Immature natural killer cell (primary cell): ENCODE measurements around the gene PTPRG. TPM values are rescaled to one million over a fixed set of nuclear protein-coding genes. Genes with fewer than 3 reads are reported as not detected.

ENCODE experiments used
- DNase-seq, 3 donors: peaks; one replicate each; pipeline ENCODE4 v3.0.0; 2022; ENCODE audit warnings: mixed read lengths in 1 of 3
- H3K27ac Mint-ChIP-seq, 6 donors: one replicate each; pipeline ENCODE4 v1.8.0; 2020; ENCODE audit warnings: mixed read lengths in 6 of 6, mild to moderate bottlenecking in 5 of 6, inconsistent platforms in 4 of 6, moderate library complexity in 3 of 6
- H3K27me3 Mint-ChIP-seq, 3 donors: one replicate each; pipeline ENCODE4 v1.8.0; 2020 to 2021; ENCODE audit warnings: low read depth in 3 of 3, mild to moderate bottlenecking in 3 of 3, mixed read lengths in 3 of 3, moderate library complexity in 3 of 3, inconsistent platforms in 1 of 3
- H3K36me3 Mint-ChIP-seq, 3 donors: one replicate each; pipeline ENCODE4 v1.8.0; 2020; ENCODE audit warnings: mixed read lengths in 3 of 3, inconsistent platforms in 2 of 3, mild to moderate bottlenecking in 2 of 3
- H3K4me1 Mint-ChIP-seq, 2 donors: one replicate each; pipeline ENCODE4 v1.8.0; 2020; ENCODE audit warnings: inconsistent platforms in 2 of 2, mild to moderate bottlenecking in 2 of 2, mixed read lengths in 2 of 2, moderate library complexity in 1 of 2
- H3K4me3 Mint-ChIP-seq, 5 donors: one replicate each; pipeline ENCODE4 v1.8.0; 2020; ENCODE audit warnings: mild to moderate bottlenecking in 5 of 5, mixed read lengths in 5 of 5, inconsistent platforms in 3 of 5, moderate library complexity in 3 of 5
- H3K9me3 Mint-ChIP-seq, 6 donors: one replicate each; pipeline ENCODE4 v1.8.0; 2020; ENCODE audit warnings: mild to moderate bottlenecking in 6 of 6, mixed read lengths in 6 of 6, inconsistent platforms in 4 of 6, moderate library complexity in 3 of 6
- polyA plus RNA-seq, 3 donors: library from polyadenylated mRNA; unstranded; fragments of 300-500 nt; fragmentation: Illumina TruSeq; gene quantifications; one replicate each; pipeline ENCODE4 v1.2.3, GENCODE V29; 2021

The PTPRG gene
- polyA plus RNA-seq, 3 donors from 2014 or later = 0.13 TPM; not detected in 2

DNA sequence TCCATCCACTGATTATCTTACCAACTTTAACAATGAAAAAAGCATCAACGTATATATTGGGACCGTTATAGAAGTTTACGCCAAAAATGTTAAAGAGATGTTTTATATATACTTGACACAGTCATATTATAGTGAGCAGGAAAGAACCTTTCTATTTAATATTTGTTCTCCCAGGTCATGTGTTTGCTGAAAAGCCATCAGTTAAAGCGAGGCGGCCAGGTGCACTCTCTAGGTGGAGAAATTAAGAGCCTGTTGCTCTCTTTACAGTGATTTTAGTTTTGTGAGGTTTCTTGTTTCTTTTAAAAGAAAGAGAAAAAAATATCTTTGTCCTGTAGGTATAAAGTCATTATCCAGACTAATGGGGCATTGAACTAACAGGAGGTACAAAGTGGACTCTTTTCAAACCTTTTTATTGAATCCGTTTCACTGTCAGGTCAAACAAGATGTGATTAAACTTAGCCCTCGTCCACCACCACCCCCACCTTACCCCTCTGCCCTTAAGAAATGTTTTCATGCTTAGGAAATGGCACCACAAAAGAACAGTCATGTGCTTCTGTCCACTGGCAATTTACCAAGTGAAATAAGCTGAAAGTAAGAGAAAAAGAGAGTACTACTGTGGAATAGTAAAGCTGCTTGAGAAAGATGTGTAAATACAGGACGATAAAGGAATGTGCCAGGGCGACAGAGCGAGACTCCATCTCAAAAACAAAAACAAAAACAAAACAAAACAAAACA lies 279.9 kb downstream of the PTPRG start:
- Mint-ChIP-seq H3K9me3 (peaks cover 0 to 3% (median 0%) of the 10 kb centered on the region in 6 donors), H3K36me3 (no peaks in the 10 kb centered on the region), H3K4me1 (no peaks in the 10 kb centered on the region), H3K27ac (no peak overlapping the region), H3K4me3 (no peak overlapping the region), H3K27me3 (peaks cover 0 to 5% (median 2%) of the 10 kb centered on the region in 3 donors)
- no peak for DNase-seq

GRCh38 chr3:61841988-61842387 lies 280.6 kb downstream of the PTPRG start:
- Mint-ChIP-seq H3K4me3 (no peak overlapping the region), H3K36me3 (no peaks in the 10 kb centered on the region), H3K4me1 (no peaks in the 10 kb centered on the region), H3K27me3 (peaks cover 0 to 5% (median 2%) of the 10 kb centered on the region in 3 donors), H3K27ac (no peak overlapping the region), H3K9me3 (peaks cover 0 to 3% (median 0%) of the 10 kb centered on the region in 6 donors)
- no peak for DNase-seq

- H3K27me3 Mint-ChIP-seq = peaks cover 1 to 5% (median 2%) of the 10 kb centered on the region in 3 donors
- no peak overlapping the region for H3K4me3 Mint-ChIP-seq
- H3K9me3 Mint-ChIP-seq = peaks cover 0 to 3% (median 0%) of the 10 kb centered on the region in 6 donors
- no peaks in the 10 kb centered on the region for H3K36me3 Mint-ChIP-seq
- no peak overlapping the region for H3K27ac Mint-ChIP-seq
- DNase-seq = no peak
- peaks cover 18 to 23% of the 10 kb centered on the region in 2 donors for H3K4me1 Mint-ChIP-seq
Observed at GRCh38 chr3:61844346-61844745, 283.0 kb downstream of the PTPRG start.

- peaks cover 18 to 25% of the 10 kb centered on the region in 2 donors for H3K4me1 Mint-ChIP-seq
- peaks cover 0 to 1% (median 0%) of the 10 kb centered on the region in 6 donors for H3K9me3 Mint-ChIP-seq
- no peak overlapping the region for H3K27ac Mint-ChIP-seq
- H3K4me3 Mint-ChIP-seq = no peak overlapping the region
- no peak for DNase-seq
- peaks cover under 1 to 2% (median 1%) of the 10 kb centered on the region in 3 donors for H3K27me3 Mint-ChIP-seq
- no peaks in the 10 kb centered on the region for H3K36me3 Mint-ChIP-seq
Observed at GRCh38 chr3:61846488-61846887, 285.1 kb downstream of the PTPRG start.

DNA sequence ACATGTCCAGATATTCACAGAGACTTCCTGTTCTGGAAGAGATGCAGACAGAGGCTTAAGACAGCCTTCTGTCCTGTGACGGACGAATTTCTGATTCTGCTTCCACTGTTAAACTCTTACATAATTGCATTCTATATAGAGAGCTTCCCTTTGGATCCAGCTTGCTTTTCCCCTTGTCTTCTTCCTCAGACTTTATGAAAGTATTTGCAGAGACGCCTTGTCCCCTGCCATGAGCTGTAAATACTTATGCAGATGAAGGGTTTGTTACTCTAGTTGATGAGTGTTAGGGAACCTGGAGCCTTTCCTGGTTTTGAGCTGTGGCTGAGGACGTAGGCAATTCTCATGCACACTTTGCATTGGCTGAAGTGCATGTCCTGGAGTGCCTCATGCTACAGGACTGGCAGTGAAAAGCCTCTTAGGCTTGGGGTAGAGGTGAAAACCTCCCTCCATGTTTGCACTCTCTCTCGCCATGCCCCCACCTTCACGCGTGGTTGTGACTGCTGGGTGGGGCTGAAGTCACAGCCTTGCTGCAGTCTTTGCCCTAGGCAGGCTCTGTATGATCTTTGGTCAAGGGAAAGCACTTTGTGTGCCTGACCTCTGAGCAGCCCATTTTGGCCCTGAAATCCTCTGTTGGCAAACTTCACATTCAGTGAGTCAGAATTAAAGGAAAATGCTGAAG lies 286.6 kb downstream of the PTPRG start:
- Mint-ChIP-seq H3K27ac (no peak overlapping the region), H3K36me3 (no peaks in the 10 kb centered on the region), H3K9me3 (peaks cover 0 to 1% (median 0%) of the 10 kb centered on the region in 6 donors), H3K4me1 (peaks cover 18 to 25% of the 10 kb centered on the region in 2 donors), H3K4me3 (peak overlapping the region in 1 of 5 donors; percentile 62), H3K27me3 (peaks cover 0 to 4% (median 1%) of the 10 kb centered on the region in 3 donors)
- peak in 1 of 3 donors; percentile 11 for DNase-seq

GRCh38 chr3:61848885-61849284 lies 287.5 kb downstream of the PTPRG start:
- Mint-ChIP-seq H3K4me1 (peaks cover 21 to 32% of the 10 kb centered on the region in 2 donors), H3K9me3 (peaks cover 0 to 1% (median 0%) of the 10 kb centered on the region in 6 donors), H3K27ac (no peak overlapping the region), H3K27me3 (peaks cover 0 to 5% (median 1%) of the 10 kb centered on the region in 3 donors), H3K36me3 (no peaks in the 10 kb centered on the region), H3K4me3 (no peak overlapping the region)
- no peak for DNase-seq

- Mint-ChIP-seq H3K27me3 (peaks cover 0 to 8% (median 2%) of the 10 kb centered on the region in 3 donors), H3K36me3 (no peaks in the 10 kb centered on the region), H3K4me3 (no peak overlapping the region), H3K9me3 (peaks cover 0 to 3% (median under 1%) of the 10 kb centered on the region in 6 donors), H3K27ac (peak overlapping the region in 1 of 6 donors; percentile 14), H3K4me1 (peaks cover 5 to 21% of the 10 kb centered on the region in 2 donors)
- DNase-seq = no peak
Observed at GRCh38 chr3:61853912-61854311, 292.5 kb downstream of the PTPRG start.

DNA sequence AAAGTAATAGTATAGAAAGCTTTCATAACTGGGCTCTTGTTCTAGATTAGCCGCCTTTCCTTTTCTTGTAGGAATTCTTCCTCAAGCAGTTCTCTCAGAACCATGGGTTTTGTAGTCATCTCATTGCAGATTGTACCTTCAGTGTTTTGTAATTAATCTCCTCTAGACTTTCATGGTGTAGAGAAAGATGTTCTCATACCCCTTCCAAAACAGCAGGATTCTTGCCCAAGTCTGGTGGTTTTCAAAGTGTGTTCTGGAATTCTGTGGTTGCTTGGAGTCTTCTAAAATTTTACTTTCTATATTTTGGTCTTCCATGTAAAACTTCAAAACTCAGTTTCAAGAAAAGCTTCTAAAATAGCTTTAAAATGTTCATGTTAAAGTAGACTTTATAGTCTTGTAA lies 293.8 kb downstream of the PTPRG start:
- no peaks in the 10 kb centered on the region for H3K36me3 Mint-ChIP-seq
- H3K27ac Mint-ChIP-seq = no peak overlapping the region
- H3K4me3 Mint-ChIP-seq = no peak overlapping the region
- H3K4me1 Mint-ChIP-seq = peaks cover 3 to 14% of the 10 kb centered on the region in 2 donors
- H3K9me3 Mint-ChIP-seq = peaks cover 0 to 3% (median under 1%) of the 10 kb centered on the region in 6 donors
- DNase-seq = no peak
- peaks cover 0 to 10% (median 2%) of the 10 kb centered on the region in 3 donors for H3K27me3 Mint-ChIP-seq

DNA sequence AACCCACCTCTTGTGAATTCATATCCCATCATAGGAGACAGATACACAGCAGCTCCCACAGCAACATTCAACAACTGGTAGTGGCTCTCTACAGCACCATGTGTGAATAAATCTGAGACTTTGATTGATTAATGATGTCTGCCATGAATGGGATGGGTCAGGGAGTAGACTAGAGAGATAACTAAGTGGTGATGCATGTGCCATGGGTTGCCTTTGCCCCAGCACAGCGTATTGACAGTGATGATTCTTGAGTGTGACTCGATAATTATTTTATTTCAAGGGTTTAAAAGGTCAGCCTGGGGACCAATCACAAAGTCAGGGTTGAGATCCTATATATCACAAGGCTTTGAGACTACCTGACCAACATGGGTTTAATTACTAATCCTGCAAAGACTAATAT lies 295.9 kb downstream of the PTPRG start:
- Mint-ChIP-seq H3K27me3 (peaks cover 0 to 10% (median 2%) of the 10 kb centered on the region in 3 donors), H3K4me1 (peaks cover 3 to 14% of the 10 kb centered on the region in 2 donors), H3K9me3 (peaks cover 0 to 3% (median 0%) of the 10 kb centered on the region in 6 donors), H3K4me3 (no peak overlapping the region), H3K27ac (no peak overlapping the region), H3K36me3 (no peaks in the 10 kb centered on the region)
- no peak for DNase-seq

GRCh38 chr3:61858054-61858453 lies 296.7 kb downstream of the PTPRG start:
- DNase-seq = no peak
- Mint-ChIP-seq H3K36me3 (no peaks in the 10 kb centered on the region), H3K27ac (no peak overlapping the region), H3K9me3 (peaks cover 0 to 3% (median 0%) of the 10 kb centered on the region in 6 donors), H3K4me3 (no peak overlapping the region), H3K4me1 (peaks cover 3 to 14% of the 10 kb centered on the region in 2 donors), H3K27me3 (peaks cover 0 to 10% (median 0%) of the 10 kb centered on the region in 3 donors)

DNA sequence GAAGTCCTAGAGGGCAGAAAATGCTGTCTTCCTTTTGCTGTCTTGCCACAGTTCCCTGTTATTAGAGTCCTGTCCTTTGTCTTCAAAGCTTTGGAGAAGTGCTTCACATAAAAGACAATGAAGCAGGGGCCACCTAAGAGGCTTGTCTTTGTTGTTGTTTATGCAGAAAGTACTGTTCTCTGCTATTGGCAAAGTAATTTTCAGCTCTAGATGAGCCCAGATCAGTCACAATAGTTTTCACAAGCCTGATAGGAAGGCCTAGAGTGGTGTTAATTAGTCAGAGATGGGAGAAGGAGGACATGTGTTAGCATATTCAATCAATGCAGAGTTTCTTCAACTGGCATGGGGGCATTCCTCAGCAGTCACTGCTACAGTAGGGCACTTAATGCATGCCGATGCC lies 300.0 kb downstream of the PTPRG start:
- no peak overlapping the region for H3K27ac Mint-ChIP-seq
- peaks cover 0 to 9% (median 0%) of the 10 kb centered on the region in 3 donors for H3K27me3 Mint-ChIP-seq
- DNase-seq = no peak
- H3K4me3 Mint-ChIP-seq = no peak overlapping the region
- no peaks in the 10 kb centered on the region for H3K4me1 Mint-ChIP-seq
- no peaks in the 10 kb centered on the region for H3K36me3 Mint-ChIP-seq
- peaks cover 0 to 1% (median 0%) of the 10 kb centered on the region in 6 donors for H3K9me3 Mint-ChIP-seq

DNA sequence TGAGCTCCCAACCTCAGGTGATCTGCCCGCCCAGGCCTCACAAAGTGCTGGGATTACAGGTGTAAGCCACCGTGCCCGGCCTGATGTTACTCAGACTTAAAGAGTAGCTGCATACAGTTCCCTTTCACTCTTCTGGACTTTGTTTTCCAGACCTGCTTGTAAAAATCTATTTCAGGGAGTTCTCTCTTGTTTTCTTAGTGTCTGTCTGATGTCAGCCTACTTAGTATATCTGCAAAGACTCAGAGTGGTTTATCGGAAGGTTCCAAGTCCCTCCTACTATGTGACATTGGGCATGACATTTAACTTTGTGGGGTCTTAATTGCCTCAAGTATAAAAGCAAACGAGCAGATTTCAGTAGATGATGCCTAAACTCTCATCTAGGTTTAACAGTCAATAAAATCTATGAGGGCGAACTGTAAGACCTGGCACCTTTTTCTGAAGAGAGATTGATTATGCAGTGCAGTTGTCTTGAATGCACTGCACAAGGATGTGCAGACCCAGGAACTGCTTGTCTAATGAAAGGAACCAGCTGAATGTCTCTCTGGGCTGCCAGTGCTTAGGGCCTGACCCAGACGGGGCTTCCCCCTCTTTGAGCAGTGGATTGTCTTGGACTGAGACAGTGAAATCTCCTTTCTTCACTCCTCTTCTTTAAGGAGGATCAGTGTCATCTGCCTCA lies 301.4 kb downstream of the PTPRG start:
- no peak for DNase-seq
- Mint-ChIP-seq H3K4me3 (no peak overlapping the region), H3K9me3 (no peaks in the 10 kb centered on the region), H3K27ac (no peak overlapping the region), H3K36me3 (no peaks in the 10 kb centered on the region), H3K27me3 (peaks cover 0 to 3% (median 0%) of the 10 kb centered on the region in 3 donors), H3K4me1 (no peaks in the 10 kb centered on the region)

GRCh38 chr3:61863579-61863978 lies 302.2 kb downstream of the PTPRG start:
- no peaks in the 10 kb centered on the region for H3K36me3 Mint-ChIP-seq
- no peak overlapping the region for H3K4me3 Mint-ChIP-seq
- H3K4me1 Mint-ChIP-seq = no peaks in the 10 kb centered on the region
- no peak overlapping the region for H3K27ac Mint-ChIP-seq
- no peaks in the 10 kb centered on the region for H3K9me3 Mint-ChIP-seq
- no peak for DNase-seq
- peaks cover 0 to 4% (median 0%) of the 10 kb centered on the region in 3 donors for H3K27me3 Mint-ChIP-seq

GRCh38 chr3:61864886-61865285 lies 303.5 kb downstream of the PTPRG start:
- DNase-seq = no peak
- Mint-ChIP-seq H3K27ac (no peak overlapping the region), H3K4me1 (no peaks in the 10 kb centered on the region), H3K36me3 (no peaks in the 10 kb centered on the region), H3K27me3 (peaks cover 0 to 3% (median 0%) of the 10 kb centered on the region in 3 donors), H3K4me3 (no peak overlapping the region), H3K9me3 (peaks cover 0 to 3% (median 0%) of the 10 kb centered on the region in 6 donors)
